Measurements from ENCODE around the gene ALKBH8.
"Not testable (repeated sequence)": the region's sequence is repeated elsewhere in the genome, so short reads cannot be mapped to it uniquely, and the experiment has no call there.

Gene ALKBH8

GRCh38 chr11:107592231-107592590 lies 26.7 kb upstream of the ALKBH8 start:
- no peaks in the 10 kb centered on the region for H3K9me3 ChIP-seq (ENCODE audit: control insufficient read depth, insufficient read depth, low read length)
- peaks cover 13% of the 10 kb centered on the region for H3K4me1 ChIP-seq (ENCODE audit: control insufficient read depth, insufficient read depth, low read length)
- H3K27me3 ChIP-seq (ENCODE audit: control insufficient read depth, insufficient read depth, low read length), result peaks cover 77% of the 10 kb centered on the region
- H3K4me3 ChIP-seq (ENCODE audit: low read depth, low read length), result peak overlapping the region; percentile 86
- H3K9ac ChIP-seq (ENCODE audit: low read depth, low read length), result no peak overlapping the region
- no peaks in the 10 kb centered on the region for H3K36me3 ChIP-seq (ENCODE audit: control insufficient read depth, insufficient read depth, low read length)

- Histone ChIP-seq H3K4me3 (ENCODE audit: low read depth, low read length) (peak overlapping the region; percentile 86), H3K27me3 (ENCODE audit: control insufficient read depth, insufficient read depth, low read length) (peaks cover 80% of the 10 kb centered on the region), H3K9me3 (ENCODE audit: control insufficient read depth, insufficient read depth, low read length) (no peaks in the 10 kb centered on the region), H3K36me3 (ENCODE audit: control insufficient read depth, insufficient read depth, low read length) (no peaks in the 10 kb centered on the region), H3K9ac (ENCODE audit: low read depth, low read length) (no peak overlapping the region), H3K4me1 (ENCODE audit: control insufficient read depth, insufficient read depth, low read length) (peaks cover 13% of the 10 kb centered on the region)
These were observed 26.1 kb upstream of the ALKBH8 start for GRCh38 chr11:107591378-107592230.

- Histone ChIP-seq H3K4me3 (ENCODE audit: low read depth, low read length) (peak within 1 kb of the TSS; percentile 86), H3K9me3 (ENCODE audit: control insufficient read depth, insufficient read depth, low read length) (no peaks in the 10 kb centered on the region), H3K9ac (ENCODE audit: low read depth, low read length) (no peak within 1 kb of the TSS), H3K36me3 (ENCODE audit: control insufficient read depth, insufficient read depth, low read length) (no peaks in the 10 kb centered on the region), H3K27me3 (ENCODE audit: control insufficient read depth, insufficient read depth, low read length) (peaks cover 84% of the 10 kb centered on the region), H3K4me1 (ENCODE audit: control insufficient read depth, insufficient read depth, low read length) (peaks cover 13% of the 10 kb centered on the region)
These were observed 25.2 kb upstream of the ALKBH8 start, which contains the start of gene ELMOD1 for GRCh38 chr11:107590460-107591377. Gene ELMOD1 (plus strand): TSS chr11:107591147. CDS start chr11:107618190, 27,043 bp downstream.

- Histone ChIP-seq H3K9ac (ENCODE audit: low read depth, low read length) (no peak overlapping the region), H3K9me3 (ENCODE audit: control insufficient read depth, insufficient read depth, low read length) (no peaks in the 10 kb centered on the region), H3K4me1 (ENCODE audit: control insufficient read depth, insufficient read depth, low read length) (peaks cover 6% of the 10 kb centered on the region), H3K4me3 (ENCODE audit: low read depth, low read length) (no peak overlapping the region), H3K36me3 (ENCODE audit: control insufficient read depth, insufficient read depth, low read length) (no peaks in the 10 kb centered on the region), H3K27me3 (ENCODE audit: control insufficient read depth, insufficient read depth, low read length) (peaks cover 56% of the 10 kb centered on the region)
These were observed 21.9 kb upstream of the ALKBH8 start for GRCh38 chr11:107587306-107587979.

GRCh38 chr11:107583629-107584195 lies 18.2 kb upstream of the ALKBH8 start:
- Histone ChIP-seq H3K9me3 (ENCODE audit: control insufficient read depth, insufficient read depth, low read length) (no peaks in the 10 kb centered on the region), H3K27me3 (ENCODE audit: control insufficient read depth, insufficient read depth, low read length) (peaks cover 23% of the 10 kb centered on the region), H3K9ac (ENCODE audit: low read depth, low read length) (no peak overlapping the region), H3K4me3 (ENCODE audit: low read depth, low read length) (no peak overlapping the region), H3K36me3 (ENCODE audit: control insufficient read depth, insufficient read depth, low read length) (no peaks in the 10 kb centered on the region), H3K4me1 (ENCODE audit: control insufficient read depth, insufficient read depth, low read length) (no peaks in the 10 kb centered on the region)

- Histone ChIP-seq H3K4me1 (ENCODE audit: control insufficient read depth, insufficient read depth, low read length) (no peaks in the 10 kb centered on the region), H3K36me3 (ENCODE audit: control insufficient read depth, insufficient read depth, low read length) (no peaks in the 10 kb centered on the region), H3K27me3 (ENCODE audit: control insufficient read depth, insufficient read depth, low read length) (peaks cover 3% of the 10 kb centered on the region), H3K9me3 (ENCODE audit: control insufficient read depth, insufficient read depth, low read length) (no peaks in the 10 kb centered on the region), H3K9ac (ENCODE audit: low read depth, low read length) (no peak overlapping the region), H3K4me3 (ENCODE audit: low read depth, low read length) (no peak overlapping the region)
These were observed 15.6 kb upstream of the ALKBH8 start for GRCh38 chr11:107581147-107581546.

- H3K9ac ChIP-seq (ENCODE audit: low read depth, low read length); H3K4me3 ChIP-seq (ENCODE audit: low read depth, low read length); H3K27me3 ChIP-seq (ENCODE audit: control insufficient read depth, insufficient read depth, low read length); H3K36me3 ChIP-seq (ENCODE audit: control insufficient read depth, insufficient read depth, low read length); H3K4me1 ChIP-seq (ENCODE audit: control insufficient read depth, insufficient read depth, low read length); H3K9me3 ChIP-seq (ENCODE audit: control insufficient read depth, insufficient read depth, low read length): not testable (repeated sequence)
These were observed 13.6 kb upstream of the ALKBH8 start for GRCh38 chr11:107579169-107579568.

- H3K4me1 ChIP-seq (ENCODE audit: control insufficient read depth, insufficient read depth, low read length), result no peaks in the 10 kb centered on the region
- H3K4me3 ChIP-seq (ENCODE audit: low read depth, low read length), result no peak overlapping the region
- no peaks in the 10 kb centered on the region for H3K27me3 ChIP-seq (ENCODE audit: control insufficient read depth, insufficient read depth, low read length)
- no peaks in the 10 kb centered on the region for H3K9me3 ChIP-seq (ENCODE audit: control insufficient read depth, insufficient read depth, low read length)
- H3K9ac ChIP-seq (ENCODE audit: low read depth, low read length), result no peak overlapping the region
- no peaks in the 10 kb centered on the region for H3K36me3 ChIP-seq (ENCODE audit: control insufficient read depth, insufficient read depth, low read length)
These were observed 11.8 kb upstream of the ALKBH8 start for GRCh38 chr11:107577346-107577711.

GRCh38 chr11:107576497-107577345 lies 11.2 kb upstream of the ALKBH8 start:
- not testable (repeated sequence) for H3K27me3 ChIP-seq (ENCODE audit: control insufficient read depth, insufficient read depth, low read length); H3K9me3 ChIP-seq (ENCODE audit: control insufficient read depth, insufficient read depth, low read length); H3K4me3 ChIP-seq (ENCODE audit: low read depth, low read length); H3K9ac ChIP-seq (ENCODE audit: low read depth, low read length); H3K36me3 ChIP-seq (ENCODE audit: control insufficient read depth, insufficient read depth, low read length); H3K4me1 ChIP-seq (ENCODE audit: control insufficient read depth, insufficient read depth, low read length)

- no peak overlapping the region for H3K9ac ChIP-seq (ENCODE audit: low read depth, low read length)
- no peak overlapping the region for H3K4me3 ChIP-seq (ENCODE audit: low read depth, low read length)
- H3K36me3 ChIP-seq (ENCODE audit: control insufficient read depth, insufficient read depth, low read length), result no peaks in the 10 kb centered on the region
- no peaks in the 10 kb centered on the region for H3K9me3 ChIP-seq (ENCODE audit: control insufficient read depth, insufficient read depth, low read length)
- H3K4me1 ChIP-seq (ENCODE audit: control insufficient read depth, insufficient read depth, low read length), result peaks cover 3% of the 10 kb centered on the region
- H3K27me3 ChIP-seq (ENCODE audit: control insufficient read depth, insufficient read depth, low read length), result no peaks in the 10 kb centered on the region
These were observed 7.9 kb upstream of the ALKBH8 start for GRCh38 chr11:107573438-107573837.
